Transverse colon (tissue), 4 donors: Measurements from ENCODE around the gene HDAC4. TPM values are rescaled to one million over a fixed set of nuclear protein-coding genes. Genes with fewer than 3 reads are reported as not detected.
A peak's percentile ranks its signal among the peaks of the same experiment; 100 is the strongest.

ENCODE experiments used
- DNase-seq: peaks from one replicate; pipeline ENCODE4 v3.0.0-alpha.2; 2019
- H3K27ac ChIP-seq, 4 donors: fragments of 200-600 bp; sonication (generic); 2 replicates each; pipeline ENCODE4 v1.5.1; 2016 to 2018; ENCODE audit warnings: inconsistent platforms in 4 of 4
- H3K27me3 ChIP-seq: fragments of 200-600 bp; sonication (generic); 2 replicates; pipeline ENCODE4 v1.5.1; 2017; ENCODE audit warnings: inconsistent platforms
- H3K36me3 ChIP-seq, 4 donors: fragments of 200-600 bp; sonication (generic); 2 replicates each; pipeline ENCODE4 v1.5.1; 2017 to 2019; ENCODE audit warnings: inconsistent platforms in 4 of 4
- H3K4me1 ChIP-seq, 4 donors: fragments of 200-600 bp; sonication (generic); 2 replicates each; pipeline ENCODE4 v1.5.1; 2017 to 2020; ENCODE audit warnings: inconsistent platforms in 4 of 4
- H3K4me3 ChIP-seq, 4 donors: fragments of 200-600 bp; sonication (generic); 1 replicate in 1 of 4; 2 replicates in 3 of 4; pipeline versions ENCODE4 v1.5.1 to v1.6.1; 2017 to 2019; ENCODE audit warnings: inconsistent platforms in 4 of 4
- H3K9me3 ChIP-seq, 2 donors: fragments of 200-600 bp; sonication (generic); 2 replicates each; pipeline ENCODE4 v1.5.1; 2017 to 2019; ENCODE audit warnings: inconsistent platforms in 2 of 2
- CTCF ChIP-seq, 5 experiments: fragments of 200-600 bp in 3 of 5; fragments of 450-650 bp in 2 of 5; sonication (generic) in 3 of 5; IDR thresholded peaks; 1 replicate in 2 of 5; 2 replicates in 3 of 5; pipeline ENCODE4 v1.5.1; 2016 to 2017; ENCODE audit warnings: antibody characterized with exemption in 5 of 5, inconsistent platforms in 3 of 5, mild to moderate bottlenecking in 2 of 5, moderate library complexity in 1 of 5
- EP300 ChIP-seq: sonication (generic); formaldehyde crosslinking; IDR thresholded peaks from one replicate; pipeline ENCODE4 v1.6.1; 2017; ENCODE audit warnings: antibody characterized with exemption, low read depth
- POLR2A ChIP-seq: fragments of 450-650 bp; IDR thresholded peaks from one replicate; pipeline ENCODE4 v1.6.1; 2016; ENCODE audit warnings: antibody characterized with exemption, mild to moderate bottlenecking, moderate library complexity
- POLR2AphosphoS5 ChIP-seq, 3 donors: sonication (generic); formaldehyde crosslinking; IDR thresholded peaks; one replicate each; pipeline ENCODE4 v1.6.1; 2016; ENCODE audit warnings: antibody characterized with exemption in 3 of 3
- WGBS, 2 donors: methylation state at CpG; one replicate each; pipeline ENCODE4 v1.1.5; 2018; ENCODE audit warnings: low coverage in 1 of 2; 5-methylcytosine and 5-hydroxymethylcytosine counted together
- in situ Hi-C, 4 donors: fragments of 200-750 bp; cut with MboI; loops; one replicate each; pipeline versions ENCODE4 v1.15.0 to v1.15.1; 2017; ENCODE audit warnings: low sequenced_read_pairs in 3 of 4, low pct_ligation_motif_present in 1 of 4, low pct_unique_long_range_greater_than_20kb in 1 of 4
- intact Hi-C: fragments of 100-400 bp; cut with DNase I; formaldehyde crosslinking; loops from one replicate; pipeline ENCODE4 v1.15.1; 2023; ENCODE audit warnings: low total_unique reads
- total RNA-seq, 4 donors: library from RNA; depleted of rRNA; stranded (reverse); fragments of >200 nt; gene quantifications; one replicate each; pipeline ENCODE4 v1.1.0, GENCODE V29; 2016

HDAC4 gene
- total RNA-seq, 4 donors from 2014 or later: 33.9 to 192 (median 112) TPM

- in situ Hi-C loops: no loop called here
- WGBS, 2 donors: 67 to 82% methylated on average over 9 to 19 of the region's 19 CpGs
- peak; percentile 34 for DNase-seq
- Histone ChIP-seq H3K4me1 (peaks cover 9 to 44% (median 26%) of the 10 kb centered on the region in 4 donors), H3K27ac (peak overlapping the region; percentile 13 to 96 (median 82)), H3K9me3 (no peaks in the 10 kb centered on the region), H3K36me3 (no peaks in the 10 kb centered on the region), H3K27me3 (no peaks in the 10 kb centered on the region), H3K4me3 (no peak overlapping the region)
- peak; percentile 26 to 75 (median 56) for TF ChIP-seq POLR2AphosphoS5 (IDR thresholded peaks at IDR 0.05)
- TF ChIP-seq EP300: peak; percentile 89
- TF ChIP-seq CTCF (IDR thresholded peaks at IDR 0.05): no peak
- intact Hi-C loops: loop anchor here (5.0 to 10.0 kb wide), 2 partner anchors 45 to 172 kb away; no protein-coding TSS in a partner anchor
Measured at GRCh38 chr2:239396881-239397681, 3.7 kb downstream of the HDAC4 start.

GRCh38 chr2:239395524-239395923 lies 5.3 kb downstream of the HDAC4 start:
- in situ Hi-C loops (no loop called here), intact Hi-C loops (loop anchor here (5.0 to 10.0 kb wide), 2 partner anchors 43 to 171 kb away; no protein-coding TSS in a partner anchor)
- no peak for TF ChIP-seq EP300
- no peak for TF ChIP-seq CTCF (IDR thresholded peaks at IDR 0.05)
- TF ChIP-seq POLR2A: no peak
- no peak for TF ChIP-seq POLR2AphosphoS5 (IDR thresholded peaks at IDR 0.05)
- no peak overlapping the region for H3K4me3 ChIP-seq
- peak; percentile 1 for DNase-seq
- H3K4me1 ChIP-seq: peaks cover 9 to 43% (median 25%) of the 10 kb centered on the region in 4 donors
- H3K27ac ChIP-seq: peak overlapping the region in 3 of 4 donors; percentile 30 to 88 (median 77)
- no peaks in the 10 kb centered on the region for H3K27me3 ChIP-seq
- no peaks in the 10 kb centered on the region for H3K36me3 ChIP-seq
- WGBS, 2 donors: 77 to 85% methylated on average over 3 to 6 of the region's 6 CpGs
- H3K9me3 ChIP-seq: no peaks in the 10 kb centered on the region

GRCh38 chr2:239394978-239395377 lies 5.8 kb downstream of the HDAC4 start:
- H3K4me1 ChIP-seq: peaks cover 9 to 43% (median 25%) of the 10 kb centered on the region in 4 donors
- TF ChIP-seq CTCF (IDR thresholded peaks at IDR 0.05) (no peak), EP300 (no peak), POLR2AphosphoS5 (IDR thresholded peaks at IDR 0.05) (no peak), POLR2A (no peak)
- H3K27me3 ChIP-seq: no peaks in the 10 kb centered on the region
- in situ Hi-C loops: no loop called here
- no peaks in the 10 kb centered on the region for H3K9me3 ChIP-seq
- no peak overlapping the region for H3K4me3 ChIP-seq
- intact Hi-C loops: loop anchor here (5.0 to 10.0 kb wide), 2 partner anchors 43 to 170 kb away; no protein-coding TSS in a partner anchor
- DNase-seq: peak; percentile 4
- H3K36me3 ChIP-seq: no peaks in the 10 kb centered on the region
- peak overlapping the region in 3 of 4 donors; percentile 30 to 88 (median 77) for H3K27ac ChIP-seq
- 87 to 100% methylated on average over 1 of the region's 1 CpG for whole genome bisulfite sequencing, 2 donors

- Histone ChIP-seq H3K9me3 (no peaks in the 10 kb centered on the region), H3K27me3 (no peaks in the 10 kb centered on the region), H3K4me1 (peaks cover 9 to 40% (median 22%) of the 10 kb centered on the region in 4 donors), H3K27ac (peak overlapping the region in 2 of 4 donors; percentile 77 to 88), H3K4me3 (no peak overlapping the region), H3K36me3 (peaks cover 0 to 1% (median 0%) of the 10 kb centered on the region in 4 donors)
- WGBS, 2 donors: 82 to 83% methylated on average over 3 to 11 of the region's 11 CpGs
- no peak for DNase-seq
- intact Hi-C loops (loop anchor here (10.0 kb wide), 1 partner anchor 170 kb away; no protein-coding TSS in a partner anchor), in situ Hi-C loops (no loop called here)
- TF ChIP-seq CTCF (IDR thresholded peaks at IDR 0.05) (no peak), POLR2A (no peak), EP300 (no peak), POLR2AphosphoS5 (IDR thresholded peaks at IDR 0.05) (no peak)
Measured at GRCh38 chr2:239394346-239394945, 6.4 kb downstream of the HDAC4 start.
